Pancreas (tissue), 10 donors: Measurements from ENCODE around the gene TMBIM6. TPM values are rescaled to one million over a fixed set of nuclear protein-coding genes. Genes with fewer than 3 reads are reported as not detected.
A peak's percentile ranks its signal among the peaks of the same experiment; 100 is the strongest.

Experiments used
- ATAC-seq, 4 donors: fragments of 200-7000 bp; cut with Tn5 transposase; one replicate each; pipeline versions ENCODE4 v1.8.0 to v1.9.1; 2020; ENCODE audit warnings: mild to moderate bottlenecking in 4 of 4, moderate library complexity in 4 of 4
- DNase-seq, 6 donors: peaks; one replicate each; pipeline ENCODE4 v3.0.0-alpha.2; 2020
- FAIRE-seq: peaks from 2 replicates; lab custom pipeline; 2012; peaks lifted over from hg19 to GRCh38; lab: Jason Lieb, UNC
- H3K27ac ChIP-seq, 4 donors: fragments of 200-600 bp; sonication (generic); 1 replicate in 3 of 4; 2 replicates in 1 of 4; pipeline versions ENCODE4 v1.5.0 to v1.8.0; 2020
- H3K27me3 ChIP-seq, 4 donors: fragments of 200-600 bp; one replicate each; pipeline ENCODE4 v1.8.0; 2021
- H3K36me3 ChIP-seq, 3 donors: fragments of 200-600 bp; sonication (generic) in 1 of 3; one replicate each; pipeline versions ENCODE4 v1.5.0 to v1.8.0; 2020 to 2021
- H3K4me1 ChIP-seq, 3 donors: fragments of 200-600 bp; one replicate each; pipeline ENCODE4 v1.8.0; 2021
- H3K4me3 ChIP-seq, 4 donors: fragments of 200-600 bp; sonication (generic) in 2 of 4; one replicate each; pipeline versions ENCODE4 v1.5.0 to v1.8.0; 2020 to 2021
- H3K9me3 ChIP-seq, 4 donors: fragments of 200-600 bp; one replicate each; pipeline ENCODE4 v1.8.0; 2021
- WGBS, 2 donors: extraction: QIAGEN DNeasy Blood & Tissue Kit; methylation state at CpG; one replicate each; pipeline ENCODE4 v1.1.7; 2013; 5-methylcytosine and 5-hydroxymethylcytosine counted together
- intact Hi-C, 3 donors: fragments of 100-400 bp; cut with DNase I; formaldehyde crosslinking; loops; one replicate each; pipeline versions ENCODE4 v1.11.1 to v1.14.2; 2022
- polyA plus RNA-seq, 2 donors: library from polyadenylated mRNA; stranded (reverse); fragments of 200-250 nt; gene quantifications; one replicate each; pipeline ENCODE4 v1.2.3, GENCODE V29; 2013
- total RNA-seq, 6 donors: library from RNA; stranded (reverse); fragmentation: NEBNext Ultra II Directional in 4 of 6; extraction: Animal tissue kit (Norgen Biotek cat#: 25700) in 4 of 6; gene quantifications; one replicate each; pipeline versions ENCODE4 v1.2.1 to v1.2.4, GENCODE V29; 2021 to 2023
- TF ChIP-seq, protein P1 (sequence below), 4 donors: fragments of 200-600 bp; sonication (generic) in 3 of 4; IDR thresholded peaks; one replicate each; pipeline versions ENCODE4 v1.5.0 to v1.8.0; 2021; ENCODE audit warnings: antibody characterized with exemption in 4 of 4
- donor health status: healthy with polysubstance abuse.
- donor health status: DM: no; HTN: no; CAD: no; lungs with moderate emphysema.
- donor health status: DM: no; HTN: no; CAD: no.
- donor health status: control.
- donor health status: control.
- donor health status: Bipolar disorder and iron deficiency.
- donor health status: DM: yes; HTN: yes; CAD: no.
- donor health status: DM: no; HTN: no; CAD: no.
- donor health status: DM: no; HTN: no; CAD: no.
- donor health status: DM: yes; HTN: yes; CAD: no.

TMBIM6 gene
- total and polyA plus RNA-seq, 8 donors: 71.1 to 367 (median 256) TPM

DNA sequence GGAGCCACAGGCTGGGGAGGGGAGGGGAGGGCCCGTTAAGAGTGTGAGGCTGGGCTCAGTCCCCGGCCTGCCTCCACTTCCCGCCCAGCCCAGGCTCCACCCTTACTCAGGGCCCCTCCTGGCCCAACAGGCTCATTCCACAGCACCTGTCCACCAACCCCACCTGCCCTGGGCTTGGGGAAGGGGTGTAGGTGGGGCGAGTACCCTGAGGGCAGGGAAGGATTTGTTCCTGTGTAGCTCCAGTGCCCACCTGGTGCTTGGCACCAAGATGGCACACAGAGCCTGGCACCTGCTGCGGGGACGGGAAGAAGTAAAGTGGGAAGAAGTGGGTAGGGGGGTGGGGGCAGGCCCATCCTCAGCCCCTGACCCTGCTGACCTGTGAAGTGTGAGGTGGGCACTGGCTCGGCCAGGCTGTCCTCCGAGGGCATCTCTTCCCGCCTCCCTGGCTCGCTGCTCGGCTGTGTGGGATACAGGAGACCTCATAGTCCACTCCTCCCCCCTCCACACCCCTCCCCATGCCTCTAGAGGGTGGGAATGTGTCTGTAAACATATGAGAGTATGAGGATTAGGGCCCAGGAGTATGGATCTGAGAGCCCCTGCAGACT lies 51.7 kb downstream of the TMBIM6 start:
- intact Hi-C loops: no loop called here
- 87 to 92% methylated on average over 11 of the region's 11 CpGs for WGBS, 2 donors

DNA sequence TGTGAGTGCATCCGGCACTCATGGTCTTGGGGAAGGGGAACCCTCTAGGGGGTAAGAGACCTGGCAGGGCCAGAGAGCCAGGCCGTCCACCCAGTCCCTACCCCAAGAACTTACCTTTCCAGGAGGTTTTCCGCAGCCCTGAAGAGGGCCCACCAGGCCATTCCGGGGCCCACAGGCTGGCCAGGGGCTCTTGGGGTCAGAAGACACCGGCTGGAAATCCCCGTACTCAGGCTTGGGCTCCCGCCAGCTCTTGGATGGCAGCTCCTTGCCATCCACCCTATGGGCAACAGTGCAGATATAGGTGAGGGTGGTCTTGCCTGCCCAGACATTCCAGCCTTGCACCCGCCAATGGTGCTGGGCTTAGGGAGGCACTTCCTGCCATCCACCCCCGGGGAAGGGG lies 52.3 kb downstream of the TMBIM6 start:
- intact Hi-C loops: no loop called here
- Histone ChIP-seq H3K9me3 (no peaks in the 10 kb centered on the region), H3K27ac (no peak overlapping the region), H3K36me3 (no peaks in the 10 kb centered on the region), H3K4me1 (no peaks in the 10 kb centered on the region), H3K27me3 (no peaks in the 10 kb centered on the region), H3K4me3 (no peak overlapping the region)
- FAIRE-seq: no peak
- no peak for ATAC-seq
- DNase-seq: no peak
- WGBS, 2 donors: 87 to 89% methylated on average over 9 of the region's 9 CpGs
- TF ChIP-seq, protein P1, sequence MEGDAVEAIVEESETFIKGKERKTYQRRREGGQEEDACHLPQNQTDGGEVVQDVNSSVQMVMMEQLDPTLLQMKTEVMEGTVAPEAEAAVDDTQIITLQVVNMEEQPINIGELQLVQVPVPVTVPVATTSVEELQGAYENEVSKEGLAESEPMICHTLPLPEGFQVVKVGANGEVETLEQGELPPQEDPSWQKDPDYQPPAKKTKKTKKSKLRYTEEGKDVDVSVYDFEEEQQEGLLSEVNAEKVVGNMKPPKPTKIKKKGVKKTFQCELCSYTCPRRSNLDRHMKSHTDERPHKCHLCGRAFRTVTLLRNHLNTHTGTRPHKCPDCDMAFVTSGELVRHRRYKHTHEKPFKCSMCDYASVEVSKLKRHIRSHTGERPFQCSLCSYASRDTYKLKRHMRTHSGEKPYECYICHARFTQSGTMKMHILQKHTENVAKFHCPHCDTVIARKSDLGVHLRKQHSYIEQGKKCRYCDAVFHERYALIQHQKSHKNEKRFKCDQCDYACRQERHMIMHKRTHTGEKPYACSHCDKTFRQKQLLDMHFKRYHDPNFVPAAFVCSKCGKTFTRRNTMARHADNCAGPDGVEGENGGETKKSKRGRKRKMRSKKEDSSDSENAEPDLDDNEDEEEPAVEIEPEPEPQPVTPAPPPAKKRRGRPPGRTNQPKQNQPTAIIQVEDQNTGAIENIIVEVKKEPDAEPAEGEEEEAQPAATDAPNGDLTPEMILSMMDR (IDR thresholded peaks at IDR 0.05): no peak

More for the DNA sequence above, 51.7 kb downstream of the TMBIM6 start:
- Histone ChIP-seq H3K27me3 (no peaks in the 10 kb centered on the region), H3K9me3 (no peaks in the 10 kb centered on the region), H3K27ac (no peak overlapping the region), H3K4me3 (no peak overlapping the region), H3K36me3 (no peaks in the 10 kb centered on the region), H3K4me1 (no peaks in the 10 kb centered on the region)
- peak in 1 of 6 donors; percentile 54 for DNase-seq
- ATAC-seq: no peak
- FAIRE-seq: no peak
- TF ChIP-seq, protein P1 (IDR thresholded peaks at IDR 0.05): no peak

DNA sequence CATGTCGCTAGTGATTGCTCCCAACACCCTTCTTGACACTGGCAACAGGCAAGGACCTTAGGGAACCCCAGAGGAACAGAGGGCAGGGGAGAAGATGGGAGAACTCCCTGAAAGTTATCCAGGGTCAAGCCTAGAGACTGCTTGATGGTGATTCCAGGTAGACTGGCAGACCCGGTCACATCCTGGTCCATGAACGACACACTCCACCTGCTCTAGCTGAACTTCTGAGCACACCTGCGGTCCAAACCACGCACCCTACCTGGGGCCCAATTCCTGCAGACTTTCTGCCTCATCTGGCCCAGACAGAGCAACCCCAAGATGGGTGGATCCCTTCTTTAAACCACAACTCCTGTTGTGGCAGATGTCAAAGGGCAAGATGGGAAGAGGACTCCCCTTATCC lies 52.7 kb downstream of the TMBIM6 start:
- no peak overlapping the region for H3K4me3 ChIP-seq
- H3K4me1 ChIP-seq: no peaks in the 10 kb centered on the region
- intact Hi-C loops: no loop called here
- ATAC-seq (no peak), DNase-seq (no peak), FAIRE-seq (no peak)
- 93 to 97% methylated on average over 5 of the region's 5 CpGs for WGBS, 2 donors
- H3K27me3 ChIP-seq: no peaks in the 10 kb centered on the region
- no peaks in the 10 kb centered on the region for H3K36me3 ChIP-seq
- no peaks in the 10 kb centered on the region for H3K9me3 ChIP-seq
- TF ChIP-seq, protein P1 (IDR thresholded peaks at IDR 0.05): no peak
- H3K27ac ChIP-seq: no peak overlapping the region

DNA sequence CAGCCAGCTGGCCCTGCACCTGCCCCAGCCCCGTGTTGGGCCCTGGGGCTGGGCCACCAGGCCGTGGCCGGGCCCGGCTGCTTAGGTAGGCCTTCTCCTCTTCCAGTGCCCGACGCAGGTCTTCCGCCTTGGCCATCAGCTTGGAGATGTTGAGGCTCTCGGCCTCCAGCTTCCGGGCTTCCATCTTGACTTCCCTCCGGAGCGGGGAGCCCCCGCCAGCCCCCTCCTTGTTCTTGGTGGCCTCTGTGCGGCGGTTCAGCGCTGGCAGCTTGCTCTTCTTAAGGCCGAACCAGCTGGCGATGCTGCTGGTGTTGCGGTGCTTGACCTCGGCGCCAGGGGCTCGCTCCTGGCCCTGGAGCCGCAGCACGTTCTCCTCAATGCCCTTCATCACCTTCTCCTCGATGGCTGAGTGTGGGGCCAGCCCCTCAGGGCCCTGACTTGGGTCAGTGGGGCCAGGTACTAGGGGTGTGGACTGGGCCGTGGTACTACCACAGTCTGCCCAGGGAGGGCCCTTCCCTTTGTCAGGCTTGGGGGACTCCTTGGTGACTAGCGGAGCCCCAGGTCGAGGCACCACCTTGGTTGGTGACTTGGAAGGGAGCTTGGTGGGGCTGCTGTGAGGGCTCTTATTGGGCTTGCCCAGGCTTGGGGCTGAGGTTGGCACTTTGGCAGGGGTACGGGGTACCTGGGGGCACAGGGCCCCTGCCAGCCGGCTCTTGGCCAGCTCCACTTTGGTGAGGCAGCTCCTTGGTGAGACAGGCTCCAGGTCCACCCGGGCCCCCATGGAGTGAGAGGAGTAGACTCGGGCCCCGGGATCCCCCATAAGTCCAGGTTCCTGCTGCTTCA lies 53.7 kb downstream of the TMBIM6 start:
- H3K27me3 ChIP-seq: no peaks in the 10 kb centered on the region
- no peaks in the 10 kb centered on the region for H3K9me3 ChIP-seq
- intact Hi-C loops: no loop called here
- DNase-seq (peak in 1 of 6 donors; percentile 60), FAIRE-seq (no peak), ATAC-seq (peak in 1 of 4 donors; percentile 9)
- no peaks in the 10 kb centered on the region for H3K4me1 ChIP-seq
- 90 to 93% methylated on average over 31 to 32 of the region's 32 CpGs for WGBS, 2 donors
- H3K36me3 ChIP-seq: no peaks in the 10 kb centered on the region
- no peak overlapping the region for H3K27ac ChIP-seq
- H3K4me3 ChIP-seq: no peak overlapping the region
- TF ChIP-seq, protein P1 (IDR thresholded peaks at IDR 0.05): no peak
